GM21529 (cell line): ENCODE data around the gene KLC4.
"Not testable (repeated sequence)": the region's sequence is repeated elsewhere in the genome, so short reads cannot be mapped to it uniquely, and the experiment has no call there.

Experiments used
- ATAC-seq: cut with Tn5 transposase; IDR thresholded peaks from one replicate; pipeline ENCODE4 v1.9.1; 2021; ENCODE audit not compliant: unreplicated experiment

Gene KLC4

GRCh38 chr6:43090559-43090956 is 31.1 kb downstream of the KLC4 start:
- no peak for ATAC-seq

- ATAC-seq = no peak
Measured at GRCh38 chr6:43091020-43091419, 31.6 kb downstream of the KLC4 start.

- no peak for ATAC-seq
Measured at GRCh38 chr6:43091436-43091991, 32.1 kb downstream of the KLC4 start.

GRCh38 chr6:43092635-43093034 is 33.2 kb downstream of the KLC4 start:
- no peak for ATAC-seq

- ATAC-seq = no peak
Measured at GRCh38 chr6:43093436-43094289, 34.2 kb downstream of the KLC4 start.

GRCh38 chr6:43095939-43096338 is 36.5 kb downstream of the KLC4 start:
- ATAC-seq = no peak

GRCh38 chr6:43096451-43097097 is 37.1 kb downstream of the KLC4 start:
- ATAC-seq = no peak

- ATAC-seq = no peak
Measured at GRCh38 chr6:43097098-43097489, 37.7 kb downstream of the KLC4 start.

GRCh38 chr6:43097502-43097901 is 38.1 kb downstream of the KLC4 start:
- no peak for ATAC-seq

GRCh38 chr6:43101497-43101896 is 42.1 kb downstream of the KLC4 start:
- no peak for ATAC-seq

- ATAC-seq = no peak
Measured at GRCh38 chr6:43103253-43103876, 43.9 kb downstream of the KLC4 start.

- ATAC-seq = no peak
Measured at GRCh38 chr6:43105538-43106222, 46.2 kb downstream of the KLC4 start.

- ATAC-seq = no peak
Measured at GRCh38 chr6:43107344-43108062, 48.1 kb downstream of the KLC4 start.

GRCh38 chr6:43113431-43114260 is 54.2 kb downstream of the KLC4 start:
- ATAC-seq = no peak

GRCh38 chr6:43115365-43115764 is 55.9 kb downstream of the KLC4 start:
- ATAC-seq = no peak

GRCh38 chr6:43117466-43117865 is 58.0 kb downstream of the KLC4 start:
- not testable (repeated sequence) for ATAC-seq

GRCh38 chr6:43119482-43119881 is 60.1 kb downstream of the KLC4 start:
- no peak for ATAC-seq

GRCh38 chr6:43120101-43120763 is 60.8 kb downstream of the KLC4 start:
- ATAC-seq = no peak
